NCI-H460 (cell line): ENCODE measurements around the gene E2F6. TPM values are rescaled to one million over a fixed set of nuclear protein-coding genes. Genes with fewer than 3 reads are reported as not detected.

Source experiments
- DNase-seq: peaks from one replicate; pipeline ENCODE4 v3.0.0-alpha.2; 2016; ENCODE audit warnings: low read depth; ENCODE audit errors: extremely low read depth
- polyA plus RNA-seq: library from polyadenylated mRNA; depleted of rRNA; stranded (reverse); fragments of >200 nt; gene quantifications from 2 replicates; pipeline ENCODE4 v1.2.3, GENCODE V29; 2014; cell fraction: nucleus; rRNA removed
- total RNA-seq: library from RNA; depleted of rRNA; stranded (reverse); fragments of >200 nt; shearing (Covaris generic); gene quantifications from 2 replicates; pipeline ENCODE4 v1.2.3, GENCODE V29; 2014; rRNA removed

E2F6 gene, protein sequence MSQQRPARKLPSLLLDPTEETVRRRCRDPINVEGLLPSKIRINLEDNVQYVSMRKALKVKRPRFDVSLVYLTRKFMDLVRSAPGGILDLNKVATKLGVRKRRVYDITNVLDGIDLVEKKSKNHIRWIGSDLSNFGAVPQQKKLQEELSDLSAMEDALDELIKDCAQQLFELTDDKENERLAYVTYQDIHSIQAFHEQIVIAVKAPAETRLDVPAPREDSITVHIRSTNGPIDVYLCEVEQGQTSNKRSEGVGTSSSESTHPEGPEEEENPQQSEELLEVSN
- total RNA-seq: 27.9 and 29.8 TPM in 2 replicates
- polyA plus RNA-seq: 40.4 and 45.4 TPM in 2 replicates

DNA sequence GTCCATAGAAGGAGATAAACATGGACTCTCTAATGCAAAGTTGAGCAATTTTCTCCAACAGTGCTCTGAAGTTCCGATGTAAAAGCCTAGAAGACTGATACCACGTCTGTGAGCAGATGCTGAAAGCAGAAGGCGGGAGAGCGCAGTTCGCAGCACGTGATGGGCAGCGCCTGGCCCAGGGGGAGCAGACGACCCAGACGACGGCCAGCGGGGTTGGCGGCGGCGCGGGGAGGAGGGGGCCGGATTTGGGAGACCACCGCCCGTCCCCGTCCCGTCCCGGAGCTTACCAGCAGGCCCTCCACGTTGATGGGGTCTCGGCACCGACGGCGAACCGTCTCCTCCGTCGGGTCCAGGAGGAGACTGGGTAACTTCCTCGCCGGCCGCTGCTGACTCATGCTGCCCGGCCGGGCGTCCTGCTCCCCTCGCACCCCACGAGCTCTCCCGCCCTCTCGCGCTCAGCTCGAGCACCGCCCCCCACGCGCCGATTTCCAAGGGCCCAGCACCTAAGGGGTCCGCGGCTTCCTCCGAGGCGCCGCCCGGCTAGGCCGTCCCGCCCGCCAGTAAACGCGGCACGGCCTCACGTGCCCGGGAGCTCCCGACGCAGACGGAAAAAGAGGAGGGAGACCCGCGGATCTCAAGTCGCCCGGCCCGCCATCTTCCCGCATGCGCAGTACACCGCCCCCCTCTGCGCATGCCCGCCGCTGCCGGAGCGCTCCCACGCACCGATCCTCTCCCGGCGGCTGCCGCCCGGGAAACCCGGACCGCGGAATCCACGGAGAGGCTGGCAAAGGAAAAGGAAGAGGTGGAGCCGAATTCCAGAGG is at the start of gene E2F6:
E2F6 (minus strand) TSS at position 677 of the 822 bp plus-strand sequence; CDS start at position 395, 282 bp downstream.
- peak; percentile 92 for DNase-seq

DNA sequence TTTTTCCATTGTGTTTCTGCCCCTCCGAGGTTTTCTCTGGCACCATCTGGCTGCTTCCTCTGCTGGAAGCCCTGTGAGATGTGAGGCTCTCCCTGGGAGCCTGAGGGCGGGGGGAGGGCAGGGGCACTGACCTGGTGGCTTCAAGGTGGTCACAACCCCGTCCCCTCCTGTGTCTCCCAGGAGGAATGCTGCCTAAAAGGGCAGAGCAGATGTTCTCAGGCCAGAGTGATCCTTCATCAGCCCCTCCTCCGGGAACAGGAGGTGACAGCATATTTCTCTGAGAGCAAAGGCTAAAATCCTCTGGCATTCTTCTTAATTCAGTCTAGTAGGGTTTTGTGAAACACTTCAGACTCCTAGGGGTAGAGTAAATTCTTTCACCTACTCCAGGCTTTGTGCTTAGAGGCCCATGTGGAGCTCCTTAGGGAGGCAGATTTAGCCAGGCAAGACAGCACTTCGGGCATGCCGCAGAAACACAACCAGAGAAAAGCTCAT is 49.6 kb upstream of the E2F6 start:
- DNase-seq: no peak

GRCh38 chr2:11514904-11515303 is 48.9 kb upstream of the E2F6 start:
- no peak for DNase-seq

DNA sequence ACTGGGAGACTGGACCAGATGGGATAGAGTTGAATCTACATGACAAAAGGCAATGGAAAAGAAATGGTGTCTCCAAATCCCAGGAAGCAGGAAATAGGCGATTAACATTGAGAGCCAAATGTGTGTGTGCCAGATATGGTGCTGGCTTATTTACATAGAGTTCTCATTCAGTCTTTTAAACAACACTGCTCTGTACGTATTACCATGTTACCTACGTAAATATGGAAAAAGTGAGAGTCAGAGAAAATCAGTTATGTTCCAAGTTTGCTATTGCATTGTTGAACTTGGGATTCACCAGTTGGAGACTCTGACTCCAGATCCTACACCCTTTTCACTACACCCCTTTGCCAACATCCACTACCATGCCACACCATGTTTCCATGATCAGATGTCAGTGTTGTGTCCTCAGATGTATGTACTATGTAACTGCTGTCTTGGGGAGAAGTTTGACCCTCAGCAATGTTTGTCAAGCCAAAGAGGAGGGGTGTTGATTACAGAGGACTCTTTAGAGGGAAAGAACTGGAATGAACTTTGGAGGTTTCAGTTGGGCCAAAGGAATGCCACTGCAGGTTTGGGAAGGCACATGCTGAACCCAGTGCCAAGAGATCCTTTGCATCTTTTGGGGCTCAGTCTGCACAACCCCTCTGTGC is 48.2 kb upstream of the E2F6 start:
- no peak for DNase-seq

- DNase-seq: no peak
Measured at GRCh38 chr2:11513319-11513718, 47.4 kb upstream of the E2F6 start.

- DNase-seq: no peak
Measured at GRCh38 chr2:11512431-11512830, 46.5 kb upstream of the E2F6 start.

- DNase-seq: no peak
Measured at GRCh38 chr2:11509657-11510360, 43.8 kb upstream of the E2F6 start.

- DNase-seq: no peak
Measured at GRCh38 chr2:11508279-11508678, 42.3 kb upstream of the E2F6 start.

- no peak for DNase-seq
Measured at GRCh38 chr2:11507517-11507916, 41.6 kb upstream of the E2F6 start.

- no peak for DNase-seq
Measured at GRCh38 chr2:11506611-11506969, 40.6 kb upstream of the E2F6 start.

GRCh38 chr2:11505652-11506610 is 40.0 kb upstream of the E2F6 start:
- DNase-seq: no peak

DNA sequence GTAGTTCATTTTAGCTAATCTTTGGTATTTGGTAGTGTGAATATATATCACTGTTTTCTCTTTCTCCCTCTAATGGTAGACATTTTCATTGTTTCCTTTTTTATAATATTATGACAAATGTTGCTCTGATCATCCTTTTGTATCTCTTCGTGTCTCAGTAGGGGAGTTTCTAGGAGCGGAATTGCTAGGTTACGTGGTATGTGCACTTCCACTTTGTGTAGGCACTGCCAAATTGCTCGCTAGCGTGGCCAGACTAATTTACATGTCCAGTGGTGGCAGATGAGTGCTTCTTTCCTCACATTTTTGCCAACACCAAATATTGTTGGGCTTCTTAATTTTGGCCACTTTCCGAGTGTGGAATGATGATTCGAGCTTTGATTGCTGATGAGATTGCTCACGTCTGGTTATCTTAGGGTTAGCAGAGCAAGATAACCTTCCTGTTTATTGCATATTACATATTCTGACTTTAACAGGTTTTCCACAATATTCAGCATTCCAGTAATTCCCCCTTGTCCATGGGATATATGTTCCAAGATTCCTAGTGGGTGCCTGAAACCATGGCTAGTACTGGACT is 37.5 kb upstream of the E2F6 start:
- DNase-seq: no peak

DNA sequence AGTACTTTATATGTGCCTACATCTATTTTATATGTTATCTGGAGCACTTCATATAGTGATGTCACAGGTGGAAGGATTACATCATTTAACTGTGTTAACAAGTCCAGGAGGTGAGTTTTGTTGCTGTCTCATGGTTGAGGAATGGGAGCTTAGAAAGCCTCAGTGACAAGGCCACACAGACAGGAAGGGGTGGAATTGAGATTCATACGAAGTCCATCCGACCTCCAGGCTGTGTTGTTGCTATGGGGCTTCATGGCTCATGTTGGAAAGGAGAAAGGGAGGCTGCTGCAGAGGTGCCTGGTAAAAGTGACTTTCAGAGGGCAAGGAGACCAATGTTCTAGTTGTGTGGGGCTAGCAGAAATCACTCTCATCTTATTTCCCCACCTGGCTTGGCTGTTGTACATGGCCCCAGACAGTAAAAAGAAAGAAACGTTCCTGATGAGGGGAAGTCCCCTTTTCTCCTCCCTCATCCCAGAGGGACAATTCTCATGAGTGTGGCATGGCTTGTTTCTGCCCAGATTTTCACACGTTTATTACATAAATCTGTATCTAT is 36.9 kb upstream of the E2F6 start:
- no peak for DNase-seq

DNA sequence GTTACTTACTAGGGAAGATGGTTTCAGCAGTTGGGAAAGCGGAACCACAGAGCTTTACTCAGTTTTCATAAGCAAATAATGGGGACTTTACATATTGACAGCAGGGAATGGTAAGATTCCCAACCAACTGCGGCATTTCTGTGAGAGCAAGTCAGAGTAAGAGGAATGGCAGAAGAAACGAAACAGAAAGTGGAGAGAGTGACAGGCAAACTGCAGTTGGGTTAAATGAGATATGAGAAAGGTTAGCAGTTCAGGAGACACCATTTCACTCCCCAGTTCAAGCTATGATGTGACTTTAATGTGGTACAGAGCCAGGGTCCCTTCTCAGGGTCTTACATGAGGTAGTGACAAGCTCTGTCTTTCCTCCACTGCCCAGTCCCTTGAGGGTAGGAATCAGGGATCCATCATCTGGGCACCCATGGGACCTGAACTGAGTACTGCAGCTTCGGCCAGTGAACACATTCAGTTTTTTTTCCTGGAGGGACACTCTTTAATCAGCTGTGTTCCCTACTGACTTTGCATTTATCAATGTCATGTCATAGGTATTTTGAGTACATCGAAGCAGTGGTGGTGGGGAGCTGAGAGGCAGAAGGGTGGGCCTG is 34.8 kb upstream of the E2F6 start:
- no peak for DNase-seq

DNA sequence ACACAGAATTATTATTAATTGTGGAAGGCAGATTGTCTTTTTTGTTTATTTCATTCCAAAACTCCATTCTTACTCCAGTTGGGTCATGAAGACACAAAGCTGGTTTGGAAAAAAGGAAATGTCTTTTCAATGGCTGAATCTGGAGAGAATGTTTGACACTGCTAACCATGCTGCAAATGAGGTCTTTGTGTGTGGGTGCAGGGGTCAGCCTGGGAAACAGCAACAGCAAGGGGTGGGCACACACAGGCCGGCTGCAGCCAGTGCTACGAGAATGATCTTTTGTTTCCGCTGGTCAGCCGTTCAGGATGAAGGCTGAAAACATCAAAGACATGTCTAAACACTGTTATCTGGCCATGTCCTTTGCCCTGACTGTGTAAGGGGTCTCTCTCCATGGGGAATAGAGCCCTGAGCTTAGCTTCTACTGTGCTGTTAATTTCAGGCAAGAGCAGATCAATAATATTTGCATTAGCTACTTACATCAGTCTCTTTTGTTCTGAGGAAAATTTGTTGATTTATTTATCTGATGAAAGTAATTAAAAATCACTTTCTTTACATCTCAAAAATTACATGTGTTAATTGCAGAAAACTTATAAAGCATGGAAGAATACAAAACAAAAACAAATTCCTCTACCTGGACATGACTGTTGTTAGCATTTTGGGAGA is 33.3 kb upstream of the E2F6 start:
- DNase-seq: no peak

DNA sequence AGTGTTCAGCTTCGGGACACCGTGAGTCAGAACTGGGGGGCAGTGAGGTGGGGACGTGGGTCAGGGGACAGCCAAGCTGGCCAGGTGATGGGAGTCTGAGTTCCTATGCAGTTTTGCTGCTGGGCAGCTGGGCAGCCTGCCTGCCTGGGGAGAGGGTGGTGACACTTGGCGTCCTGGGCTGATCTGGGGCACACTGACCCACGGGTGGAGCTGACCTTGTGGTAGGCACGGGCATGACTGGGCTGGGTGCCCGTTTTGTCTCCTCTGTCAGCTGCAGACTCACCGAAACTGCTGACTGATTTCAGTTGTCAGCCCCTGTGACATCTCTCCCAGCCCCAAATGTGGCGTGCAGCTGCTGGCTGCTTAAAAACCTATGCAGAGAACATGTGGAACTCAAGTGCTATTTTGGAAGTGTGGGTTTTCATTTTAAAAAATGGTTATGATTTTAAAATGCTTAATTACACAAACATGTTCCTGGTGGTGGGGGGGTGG is 32.6 kb upstream of the E2F6 start:
- DNase-seq: no peak

DNA sequence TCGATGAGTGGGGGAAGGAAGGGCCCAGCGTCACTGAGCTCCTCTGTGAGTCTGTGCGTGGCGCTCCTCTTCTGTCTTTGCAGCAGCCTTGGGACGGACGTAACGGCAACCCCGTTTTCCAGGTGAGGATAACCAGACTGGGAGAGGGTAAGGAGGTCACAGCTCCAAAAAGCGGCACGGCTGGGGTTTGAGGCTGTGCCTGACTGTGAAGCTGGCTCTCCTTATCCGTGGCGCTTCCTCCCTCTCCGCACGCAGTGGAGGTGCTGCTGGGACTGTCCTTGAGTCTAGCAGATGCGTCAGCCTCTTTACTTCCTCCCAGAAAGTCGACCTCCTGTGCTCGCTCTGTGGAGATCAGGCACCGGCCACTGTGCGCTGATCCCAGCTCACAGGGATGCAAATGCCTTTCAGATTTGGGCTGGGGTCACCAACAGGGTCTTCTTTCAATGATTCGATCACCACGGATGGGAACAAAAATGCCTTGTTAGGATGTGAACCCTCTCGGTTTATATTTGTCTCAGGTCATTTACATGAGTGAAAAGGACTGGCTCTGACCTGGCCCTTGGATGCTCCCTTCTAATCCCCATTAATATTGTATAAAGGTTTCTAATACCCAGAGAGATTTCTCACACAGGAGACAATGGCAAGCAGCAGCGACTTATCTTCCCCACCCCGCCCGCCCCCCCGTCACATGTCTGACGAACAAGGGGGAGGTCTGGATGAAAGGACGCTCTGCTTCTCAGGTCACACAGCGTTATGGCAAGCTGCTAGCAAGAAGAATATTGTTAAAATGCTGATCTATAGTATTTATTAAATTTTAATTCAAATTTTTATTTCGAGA is 30.1 kb upstream of the E2F6 start:
- DNase-seq: no peak
